Stimulated activated CD8-positive, alpha-beta memory T cell treated with anti-CD3 and anti-CD28 coated beads, Interleukin-15, amount 100 ng/mL, for 48 hours (primary cell): Measurements from ENCODE around the gene ARHGEF39.

Experiments used
- DNase-seq, 2 donors: peaks; one replicate each; pipeline ENCODE4 v3.0.0-alpha.2; 2020; ENCODE audit warnings: low read depth in 2 of 2

The ARHGEF39 gene

GRCh38 chr9:35675204-35675603, 10.2 kb upstream of the ARHGEF39 start:
- DNase-seq: no peak

- no peak for DNase-seq
Measured at GRCh38 chr9:35674025-35674361, 9.0 kb upstream of the ARHGEF39 start.

- no peak for DNase-seq
Measured at GRCh38 chr9:35673132-35674024, 8.4 kb upstream of the ARHGEF39 start, which contains the start of gene CA9. CA9 (plus strand) TSS chr9:35673928; CDS start chr9:35673960, 32 bp downstream.

- DNase-seq: no peak
Measured at GRCh38 chr9:35669331-35670145, 4.5 kb upstream of the ARHGEF39 start.

GRCh38 chr9:35667939-35668338, 2.9 kb upstream of the ARHGEF39 start:
- DNase-seq: no peak

GRCh38 chr9:35666549-35666948, 1.6 kb upstream of the ARHGEF39 start:
- DNase-seq: no peak

- no peak for DNase-seq
Measured at GRCh38 chr9:35666045-35666444, 1.1 kb upstream of the ARHGEF39 start.

GRCh38 chr9:35665471-35665818, 450 bp upstream of the ARHGEF39 start:
- no peak for DNase-seq

- no peak for DNase-seq
Measured at GRCh38 chr9:35662437-35662836, 2.6 kb downstream of the ARHGEF39 start.

- DNase-seq: no peak
Measured at GRCh38 chr9:35661756-35662350, 3.1 kb downstream of the ARHGEF39 start.

GRCh38 chr9:35660966-35661415, 4.0 kb downstream of the ARHGEF39 start:
- DNase-seq: no peak

GRCh38 chr9:35659340-35659739, 5.7 kb downstream of the ARHGEF39 start:
- DNase-seq: no peak

- DNase-seq: no peak
Measured at GRCh38 chr9:35658968-35659220, 6.1 kb downstream of the ARHGEF39 start.

GRCh38 chr9:35658137-35658967, 6.6 kb downstream of the ARHGEF39 start, which contains the start of gene CCDC107:
CCDC107 (plus strand) TSS chr9:35658292; CDS start chr9:35658380, 88 bp downstream.
- DNase-seq: peak; percentile 75 to 77

- DNase-seq: peak; percentile 96 to 97
Measured at GRCh38 chr9:35657546-35658136, 7.4 kb downstream of the ARHGEF39 start, which contains the start of gene RMRP. RMRP (minus strand) TSS chr9:35658019.

GRCh38 chr9:35656831-35657545, 8.0 kb downstream of the ARHGEF39 start:
- DNase-seq: no peak

- DNase-seq: no peak
Measured at GRCh38 chr9:35656348-35656747, 8.6 kb downstream of the ARHGEF39 start.

GRCh38 chr9:35653611-35654010, 11.4 kb downstream of the ARHGEF39 start:
- no peak for DNase-seq

GRCh38 chr9:35652829-35653209, 12.2 kb downstream of the ARHGEF39 start:
- DNase-seq: no peak
